GM19467 (cell line): ENCODE results near the gene CAST.
A peak's percentile ranks its signal among the peaks of the same experiment; 100 is the strongest.

Source experiments
- ATAC-seq: cut with Tn5 transposase; IDR thresholded peaks from one replicate; pipeline ENCODE4 v1.9.1; 2021; ENCODE audit warnings: mild to moderate bottlenecking, moderate library complexity; ENCODE audit not compliant: unreplicated experiment

Gene CAST

DNA sequence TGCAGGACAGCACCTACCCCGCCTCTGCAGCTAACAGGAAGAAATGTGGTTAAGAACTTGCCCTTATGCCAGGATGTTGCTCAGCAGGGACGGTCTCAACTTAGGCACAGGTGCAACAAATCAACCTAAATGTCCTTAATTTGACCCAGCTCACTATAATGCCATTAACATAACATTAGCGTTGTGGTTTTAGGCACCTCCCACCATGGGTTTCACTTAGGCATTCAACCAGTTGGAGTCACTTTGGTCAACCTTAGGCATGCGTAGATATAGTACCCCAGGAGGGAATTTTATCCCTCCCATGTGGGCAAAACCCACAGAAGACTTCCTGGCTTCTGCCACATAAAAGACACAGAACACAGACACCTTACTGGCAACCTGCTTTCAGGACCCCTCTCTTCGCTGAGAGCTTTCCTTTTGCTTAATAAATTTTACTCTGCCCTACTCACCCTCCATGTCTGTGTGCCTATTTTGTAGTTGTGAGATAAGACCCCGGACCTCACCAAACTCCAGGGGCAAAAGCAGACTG lies 154.3 kb downstream of the CAST start:
- ATAC-seq: peak; percentile 83

GRCh38 chr5:96816991-96817390 lies 154.8 kb downstream of the CAST start:
- ATAC-seq: peak; percentile 36

GRCh38 chr5:96817506-96817905 lies 155.3 kb downstream of the CAST start:
- ATAC-seq: no peak

DNA sequence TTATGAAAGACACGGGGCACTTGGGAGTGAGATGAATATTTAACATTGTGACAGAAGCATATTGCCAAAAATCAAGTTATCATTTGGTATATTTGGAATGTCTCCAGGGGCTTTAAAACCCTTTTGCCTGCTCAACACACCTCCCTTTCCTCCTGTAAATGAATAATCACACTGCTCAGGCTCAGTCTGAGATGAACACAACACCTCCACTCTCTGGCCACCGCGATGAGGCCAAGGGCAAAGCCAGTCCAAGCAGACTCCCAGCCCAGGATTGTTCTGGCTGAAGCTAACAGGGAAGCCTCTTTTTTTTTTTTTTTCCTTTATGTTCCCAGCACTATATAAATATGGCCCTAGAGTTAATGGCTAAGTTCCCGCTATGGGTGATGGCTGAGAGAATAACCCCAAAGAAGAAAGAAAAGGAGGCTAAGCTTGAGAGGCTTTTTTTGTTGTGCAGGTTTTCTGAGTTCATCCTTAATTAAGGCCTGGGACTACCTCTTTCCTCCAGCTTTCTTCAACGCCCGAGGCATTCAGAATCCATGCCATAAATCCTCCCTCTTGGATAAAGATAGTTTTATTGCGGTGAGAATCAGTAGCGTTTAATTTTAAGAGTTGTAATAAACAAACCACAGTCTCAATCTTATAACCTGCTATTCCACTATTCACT lies 156.1 kb downstream of the CAST start:
- no peak for ATAC-seq

- no peak for ATAC-seq
These were observed 157.6 kb downstream of the CAST start for GRCh38 chr5:96819806-96820205.

DNA sequence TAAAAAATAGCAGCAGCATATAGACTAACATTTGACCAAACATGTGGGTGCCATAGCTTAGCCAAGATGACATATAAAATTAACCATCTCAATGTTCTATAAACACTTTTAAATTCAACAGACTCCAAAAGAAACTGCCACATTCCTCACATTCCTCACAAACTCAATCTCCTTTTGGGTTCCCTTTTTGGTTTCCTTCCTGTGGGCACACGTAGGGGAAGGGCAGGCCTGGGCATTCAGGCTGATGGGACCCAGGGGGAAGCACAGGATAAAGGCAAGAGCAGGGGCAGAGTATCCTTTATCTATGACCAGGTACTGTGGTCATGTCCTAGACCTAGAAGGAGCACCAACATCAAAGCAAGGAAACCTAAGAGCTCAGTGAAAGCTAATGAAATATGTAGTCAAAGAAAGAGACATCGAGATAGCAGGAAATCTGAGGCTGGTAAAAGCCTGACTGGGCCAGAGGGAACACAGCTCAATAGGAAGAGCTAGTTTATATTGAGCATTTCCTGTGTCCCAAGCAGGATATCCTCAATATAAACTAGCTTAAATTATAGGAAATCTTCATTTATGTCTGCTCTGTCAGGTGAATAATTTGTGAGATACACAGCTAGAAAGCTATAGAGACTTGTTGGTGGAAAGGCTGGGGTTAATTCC lies 159.2 kb downstream of the CAST start:
- ATAC-seq: no peak

DNA sequence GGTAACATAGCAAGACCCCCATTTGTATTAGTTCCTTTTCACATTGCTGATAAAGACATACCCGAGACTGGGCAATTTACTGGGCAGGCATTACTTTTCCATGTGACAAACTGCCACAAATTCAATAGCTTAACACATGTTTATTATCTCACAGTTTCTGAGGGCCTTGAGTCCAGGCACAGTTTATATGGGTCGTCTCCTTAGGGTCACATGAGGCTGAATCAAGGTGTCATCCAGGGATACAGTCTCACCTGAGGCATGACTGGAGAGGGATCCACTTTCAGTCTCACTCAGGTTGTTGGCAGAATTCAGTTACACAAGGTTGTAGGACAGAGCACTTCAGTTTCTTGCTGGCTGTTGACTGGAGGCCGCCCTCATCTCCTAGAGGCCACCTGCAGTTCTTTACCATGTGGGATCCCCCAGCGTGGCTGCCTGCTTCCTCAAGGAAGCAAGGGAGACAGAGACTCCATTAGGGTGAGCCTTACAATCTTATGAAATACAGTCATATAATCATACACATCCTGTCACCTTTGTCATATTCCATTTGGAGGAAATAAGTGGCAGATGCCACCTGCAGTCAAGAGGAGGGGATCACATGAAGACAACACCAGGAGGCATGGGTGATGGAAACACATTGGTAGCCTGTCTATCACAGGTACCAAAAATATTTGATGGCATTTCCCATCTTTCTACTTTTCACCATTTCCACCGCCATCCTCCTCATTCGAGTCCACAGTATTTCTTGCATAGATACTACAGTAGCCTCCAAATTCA lies 160.7 kb downstream of the CAST start:
- no peak for ATAC-seq

GRCh38 chr5:96823900-96824380 lies 161.8 kb downstream of the CAST start:
- peak; percentile 91 for ATAC-seq
